ENCODE results near the gene OBP2B. TPM values are rescaled to one million over a fixed set of nuclear protein-coding genes. Genes with fewer than 3 reads are reported as not detected.

The OBP2B gene
- total RNA-seq, 1 donor from 2014 or later: not detected

DNA sequence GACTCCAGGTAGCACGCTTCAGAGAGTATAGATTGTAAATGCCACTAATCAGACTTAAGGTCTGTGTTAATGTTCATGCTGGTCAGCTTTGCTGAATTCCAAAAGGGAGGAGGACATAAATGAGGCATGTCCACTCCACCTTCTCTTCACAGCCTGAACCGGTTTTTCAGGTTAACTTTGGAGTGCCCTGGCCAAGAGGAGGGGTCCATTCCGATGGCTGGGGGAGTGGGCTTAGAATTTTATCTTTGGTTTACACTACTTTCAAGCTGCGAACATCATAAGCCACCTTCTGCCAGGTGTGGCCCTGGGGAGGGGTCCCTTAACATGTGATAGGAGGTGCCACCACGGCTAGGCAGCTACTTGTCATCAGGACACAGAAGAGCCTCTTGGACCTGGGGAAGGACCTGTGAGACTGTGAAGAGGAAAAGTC is 41.7 kb upstream of the OBP2B start:
- no peaks in the 10 kb centered on the region for H3K27me3 ChIP-seq
- peaks cover 11% of the 10 kb centered on the region for H3K4me1 ChIP-seq
- no peaks in the 10 kb centered on the region for H3K36me3 ChIP-seq
- TF ChIP-seq, protein P1, sequence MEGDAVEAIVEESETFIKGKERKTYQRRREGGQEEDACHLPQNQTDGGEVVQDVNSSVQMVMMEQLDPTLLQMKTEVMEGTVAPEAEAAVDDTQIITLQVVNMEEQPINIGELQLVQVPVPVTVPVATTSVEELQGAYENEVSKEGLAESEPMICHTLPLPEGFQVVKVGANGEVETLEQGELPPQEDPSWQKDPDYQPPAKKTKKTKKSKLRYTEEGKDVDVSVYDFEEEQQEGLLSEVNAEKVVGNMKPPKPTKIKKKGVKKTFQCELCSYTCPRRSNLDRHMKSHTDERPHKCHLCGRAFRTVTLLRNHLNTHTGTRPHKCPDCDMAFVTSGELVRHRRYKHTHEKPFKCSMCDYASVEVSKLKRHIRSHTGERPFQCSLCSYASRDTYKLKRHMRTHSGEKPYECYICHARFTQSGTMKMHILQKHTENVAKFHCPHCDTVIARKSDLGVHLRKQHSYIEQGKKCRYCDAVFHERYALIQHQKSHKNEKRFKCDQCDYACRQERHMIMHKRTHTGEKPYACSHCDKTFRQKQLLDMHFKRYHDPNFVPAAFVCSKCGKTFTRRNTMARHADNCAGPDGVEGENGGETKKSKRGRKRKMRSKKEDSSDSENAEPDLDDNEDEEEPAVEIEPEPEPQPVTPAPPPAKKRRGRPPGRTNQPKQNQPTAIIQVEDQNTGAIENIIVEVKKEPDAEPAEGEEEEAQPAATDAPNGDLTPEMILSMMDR (IDR thresholded peaks at IDR 0.05): no peak
- no peaks in the 10 kb centered on the region for H3K9me3 ChIP-seq
- peak overlapping the region; percentile 78 for H3K27ac ChIP-seq
- no peak overlapping the region for H3K4me3 ChIP-seq
- ATAC-seq: peak; percentile 28
- intact Hi-C loops (cut with DNase I): no loop called here
- DNase-seq: peak; percentile 69

DNA sequence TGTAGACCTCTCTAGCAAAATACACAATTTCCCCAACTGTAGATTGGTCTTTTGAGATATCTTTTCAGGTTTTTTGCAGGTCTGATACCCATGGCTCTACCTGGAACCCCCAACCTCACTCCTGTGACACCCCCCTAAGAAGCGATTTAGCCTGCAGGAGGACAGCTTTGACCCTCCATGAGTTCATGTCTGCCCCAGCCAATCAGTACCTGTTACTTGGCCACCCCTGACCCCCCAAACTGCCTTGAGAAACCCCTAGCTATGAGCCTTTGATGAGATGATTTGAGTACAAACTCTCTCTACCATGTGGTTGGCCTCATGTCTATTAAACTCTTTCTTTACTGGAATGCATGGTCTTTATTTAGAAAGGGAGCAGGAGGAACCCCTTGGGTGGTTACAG is 40.3 kb upstream of the OBP2B start:
- Histone ChIP-seq H3K4me3 (no peak overlapping the region), H3K27ac (no peak overlapping the region), H3K27me3 (no peaks in the 10 kb centered on the region), H3K4me1 (peaks cover 11% of the 10 kb centered on the region), H3K36me3 (no peaks in the 10 kb centered on the region), H3K9me3 (no peaks in the 10 kb centered on the region)
- no peak for DNase-seq
- no peak for ATAC-seq
- intact Hi-C loops (cut with DNase I): no loop called here
- TF ChIP-seq, protein P1 (IDR thresholded peaks at IDR 0.05): no peak

DNA sequence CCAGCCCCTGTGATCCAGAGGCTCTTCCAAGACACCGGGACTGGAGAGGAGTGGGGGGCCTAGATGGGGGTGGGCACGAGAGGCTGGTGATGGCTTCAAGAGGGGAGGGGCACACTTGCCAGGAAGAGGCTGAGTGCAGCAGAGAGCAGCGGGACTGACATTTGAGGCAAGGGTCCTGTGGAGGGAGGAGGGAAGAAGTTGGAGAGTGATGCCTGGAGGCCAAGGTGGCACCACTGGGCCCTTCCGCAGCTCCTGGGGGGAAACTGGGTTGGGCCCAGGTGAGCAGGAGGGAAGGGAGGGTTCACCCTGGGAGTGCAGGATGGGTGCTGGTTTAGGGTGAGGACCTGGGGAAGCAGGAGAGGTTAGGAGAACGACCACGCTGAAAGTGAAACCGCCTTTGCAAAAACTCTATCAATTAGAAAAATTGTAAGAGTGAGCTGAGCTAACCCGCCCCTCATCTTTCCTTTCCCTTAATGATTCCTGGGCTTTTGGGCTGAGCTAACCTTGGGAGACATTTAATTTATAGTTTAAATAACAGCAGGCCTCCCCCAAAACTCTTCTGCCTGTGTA is 39.8 kb upstream of the OBP2B start:
- Histone ChIP-seq H3K36me3 (no peaks in the 10 kb centered on the region), H3K27me3 (no peaks in the 10 kb centered on the region), H3K9me3 (no peaks in the 10 kb centered on the region), H3K27ac (no peak overlapping the region), H3K4me3 (no peak overlapping the region), H3K4me1 (peaks cover 11% of the 10 kb centered on the region)
- intact Hi-C loops (cut with DNase I): no loop called here
- TF ChIP-seq, protein P1 (IDR thresholded peaks at IDR 0.05): no peak
- DNase-seq: no peak
- no peak for ATAC-seq

DNA sequence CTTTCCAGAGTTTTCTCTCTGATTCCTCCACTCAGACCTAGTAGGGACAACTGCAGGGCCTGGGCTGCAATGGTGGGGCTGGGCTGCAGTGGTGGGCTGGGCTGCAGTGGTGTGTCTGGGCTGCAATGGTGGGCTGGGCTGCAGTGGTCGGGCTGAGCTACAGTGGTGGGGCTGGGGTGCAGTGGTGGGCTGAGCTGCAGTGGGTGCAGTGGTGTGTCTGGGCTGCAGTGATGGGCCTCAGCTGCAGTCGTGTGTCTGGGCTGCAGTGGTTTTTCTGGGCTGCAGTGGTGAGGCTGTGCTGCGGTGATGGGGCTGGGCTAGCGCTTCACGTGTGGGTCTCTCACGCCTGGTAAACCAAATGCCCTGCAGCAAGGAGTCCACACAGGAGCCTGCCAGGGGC is 38.6 kb upstream of the OBP2B start:
- TF ChIP-seq, protein P1 (IDR thresholded peaks at IDR 0.05): no peak
- H3K27me3 ChIP-seq: no peaks in the 10 kb centered on the region
- H3K36me3 ChIP-seq: no peaks in the 10 kb centered on the region
- ATAC-seq: no peak
- H3K4me1 ChIP-seq: peaks cover 4% of the 10 kb centered on the region
- no peak overlapping the region for H3K27ac ChIP-seq
- no peaks in the 10 kb centered on the region for H3K9me3 ChIP-seq
- DNase-seq: no peak
- intact Hi-C loops (cut with DNase I): no loop called here
- H3K4me3 ChIP-seq: no peak overlapping the region

DNA sequence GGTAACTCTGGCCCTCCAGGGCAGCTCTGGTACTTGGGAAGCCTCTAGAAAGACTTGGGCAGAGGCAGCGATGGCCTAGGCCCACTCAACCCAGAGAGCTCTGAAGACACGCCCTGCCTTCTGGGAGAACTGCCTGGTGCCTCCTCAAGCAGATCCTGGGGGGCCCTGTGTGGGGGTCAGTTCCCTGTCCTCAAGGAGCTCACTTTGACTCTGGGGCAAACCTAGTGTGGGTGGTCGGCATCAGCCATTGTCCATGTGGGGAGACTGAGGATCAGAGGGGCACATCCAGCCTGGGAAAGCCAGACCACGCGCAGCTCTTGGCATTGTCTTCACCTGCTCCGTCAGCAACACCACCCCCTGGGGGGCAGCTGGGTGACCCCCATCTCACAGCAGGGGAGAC is 37.9 kb upstream of the OBP2B start:
- DNase-seq (no peak), ATAC-seq (no peak)
- Histone ChIP-seq H3K9me3 (no peaks in the 10 kb centered on the region), H3K36me3 (no peaks in the 10 kb centered on the region), H3K4me3 (no peak overlapping the region), H3K27me3 (no peaks in the 10 kb centered on the region), H3K27ac (no peak overlapping the region), H3K4me1 (peaks cover 4% of the 10 kb centered on the region)
- intact Hi-C loops (cut with DNase I): no loop called here
- TF ChIP-seq, protein P1 (IDR thresholded peaks at IDR 0.05): no peak

DNA sequence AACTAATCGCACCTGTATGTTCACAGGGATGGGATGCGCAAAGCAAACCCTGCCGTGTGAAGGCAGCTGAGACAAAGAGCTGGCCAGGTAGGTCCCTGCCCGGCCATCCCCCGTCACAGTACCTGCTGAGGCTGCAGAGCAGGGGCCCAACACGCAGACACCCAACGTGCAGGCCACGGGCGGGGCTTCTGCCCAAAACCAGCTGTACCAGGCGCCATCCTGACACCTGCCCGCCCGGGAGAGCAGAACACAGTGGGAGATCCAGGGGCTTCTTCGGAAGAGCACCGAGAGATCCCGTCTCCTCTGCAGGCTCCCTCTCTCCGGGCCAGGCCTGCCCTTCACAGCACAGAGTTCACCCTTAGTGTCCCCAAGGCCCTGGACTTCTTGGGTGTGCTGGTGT is 37.5 kb upstream of the OBP2B start:
- DNase-seq (no peak), ATAC-seq (no peak)
- no peaks in the 10 kb centered on the region for H3K9me3 ChIP-seq
- TF ChIP-seq, protein P1 (IDR thresholded peaks at IDR 0.05): no peak
- no peak overlapping the region for H3K27ac ChIP-seq
- no peak overlapping the region for H3K4me3 ChIP-seq
- no peaks in the 10 kb centered on the region for H3K27me3 ChIP-seq
- peaks cover 4% of the 10 kb centered on the region for H3K4me1 ChIP-seq
- intact Hi-C loops (cut with DNase I): no loop called here
- no peaks in the 10 kb centered on the region for H3K36me3 ChIP-seq

All from upper lobe of right lung (tissue), 1 donor.